ENCODE results near the gene MTCH1.

MTCH1 gene

GRCh38 chr6:36927691-36928546 lies 58.1 kb downstream of the MTCH1 start:
- DNase-seq (ENCODE audit: extremely low read depth in 1 of 2, low read depth in 1 of 2), result no peak

- DNase-seq (ENCODE audit: extremely low read depth in 1 of 2, low read depth in 1 of 2), result no peak
Measured at GRCh38 chr6:36926708-36927513, 59.1 kb downstream of the MTCH1 start.

GRCh38 chr6:36925809-36926208 lies 60.2 kb downstream of the MTCH1 start:
- DNase-seq (ENCODE audit: extremely low read depth in 1 of 2, low read depth in 1 of 2), result no peak

GRCh38 chr6:36924778-36925374 lies 61.1 kb downstream of the MTCH1 start:
- DNase-seq (ENCODE audit: extremely low read depth in 1 of 2, low read depth in 1 of 2), result no peak

GRCh38 chr6:36924131-36924530 lies 61.9 kb downstream of the MTCH1 start:
- DNase-seq (ENCODE audit: extremely low read depth in 1 of 2, low read depth in 1 of 2), result no peak

GRCh38 chr6:36920546-36920945 lies 65.5 kb downstream of the MTCH1 start:
- DNase-seq (ENCODE audit: extremely low read depth in 1 of 2, low read depth in 1 of 2), result no peak

GRCh38 chr6:36920049-36920448 lies 65.9 kb downstream of the MTCH1 start:
- DNase-seq (ENCODE audit: extremely low read depth in 1 of 2, low read depth in 1 of 2), result no peak
